GM12878 (cell line): Measurements from ENCODE around the gene SUB1. TPM values are rescaled to one million over a fixed set of nuclear protein-coding genes. Genes with fewer than 3 reads are reported as not detected.
A peak's percentile ranks its signal among the peaks of the same experiment; 100 is the strongest.
"Not testable (repeated sequence)": the region's sequence is repeated elsewhere in the genome, so short reads cannot be mapped to it uniquely, and the experiment has no call there.

Source experiments
- ATAC-seq: fragments of 200-7000 bp; cut with Tn5 transposase; 3 replicates; pipeline ENCODE4 v1.9.1; 2020; ENCODE audit warnings: mild to moderate bottlenecking, moderate library complexity
- BruUV-seq: library from RNA; stranded (reverse); fragments of 400-500 nt; replicated peaks from 2 replicates; lab custom pipeline; 2021; lab: Mats Ljungman, UMichigan
- CTCF ChIA-PET: fragments of 300-600 bp; sonication (Branson Sonifier 250); formaldehyde crosslinking; extraction: SDS; loops from one replicate; lab custom pipeline; 2021; ENCODE audit warnings: inconsistent platforms; lab: Yijun Ruan, JAX
- POLR2A ChIA-PET: fragments of 350-600 bp; formaldehyde crosslinking; extraction: SDS; loops from one replicate; lab custom pipeline; 2021; ENCODE audit warnings: inconsistent platforms; lab: Charles Lee
- RAD21 ChIA-PET: fragments of 300-600 bp; sonication (Branson Sonifier 250); formaldehyde crosslinking; loops from one replicate; lab custom pipeline; 2023; ENCODE audit warnings: antibody characterized with exemption; ENCODE audit not compliant: unreplicated experiment; lab: Charles Lee
- SMC1A ChIA-PET: fragments of 300-600 bp; sonication (Branson Sonifier 250); formaldehyde crosslinking; loops from one replicate; lab custom pipeline; 2023; ENCODE audit not compliant: unreplicated experiment, uncharacterized antibody; lab: Charles Lee
- DNase-seq: peaks from one replicate; pipeline ENCODE4 v3.0.0-alpha.2; 2011; ENCODE audit warnings: low read depth, low spot score
- FAIRE-seq: peaks from 3 replicates; lab custom pipeline; 2011; peaks lifted over from hg19 to GRCh38; lab: Jason Lieb, UNC
- H2AFZ ChIP-seq: 2 replicates; pipeline ENCODE4 v1.6.0; 2011; ENCODE audit warnings: low read depth, low read length, control low read depth; ENCODE audit not compliant: control insufficient read depth
- H3K27ac ChIP-seq: 2 replicates; pipeline ENCODE4 v1.5.1; 2011; ENCODE audit warnings: control low read depth; ENCODE audit not compliant: control insufficient read depth, insufficient read depth
- H3K27me3 ChIP-seq, 2 experiments: replicated peaks in 1 of 2; 2 replicates each; pipeline versions ENCODE4 v1.6.0 to v1.6.1; 2011; ENCODE audit warnings: low read length in 1 of 2; ENCODE audit not compliant: control insufficient read depth in 2 of 2, insufficient read depth in 2 of 2
- H3K36me3 ChIP-seq, 2 experiments: 2 replicates each; pipeline ENCODE4 v1.5.1; 2011; ENCODE audit warnings: low read length in 1 of 2; ENCODE audit not compliant: control insufficient read depth in 2 of 2, insufficient read depth in 2 of 2
- H3K4me1 ChIP-seq: 2 replicates; pipeline ENCODE4 v1.6.1; 2011; ENCODE audit warnings: mild to moderate bottlenecking, low read length, moderate library complexity, mixed read lengths; ENCODE audit not compliant: control insufficient read depth, insufficient read depth
- H3K4me2 ChIP-seq: 2 replicates; pipeline ENCODE4 v1.6.0; 2011; ENCODE audit warnings: control low read depth; ENCODE audit not compliant: control insufficient read depth, insufficient read depth
- H3K4me3 ChIP-seq: fragments of 200-600 bp; sonication (generic); 2 replicates; pipeline ENCODE4 v1.5.1; 2016
- H3K79me2 ChIP-seq: 2 replicates; pipeline ENCODE4 v1.6.0; 2011; ENCODE audit warnings: low read length; ENCODE audit not compliant: control insufficient read depth, insufficient read depth
- H3K9ac ChIP-seq: 2 replicates; pipeline ENCODE4 v1.8.0; 2011; ENCODE audit warnings: low read length, control low read depth, mixed read lengths; ENCODE audit not compliant: control insufficient read depth, insufficient read depth
- H3K9me3 ChIP-seq: replicated peaks from 3 replicates; pipeline ENCODE4 v1.5.1; 2011; ENCODE audit warnings: mild to moderate bottlenecking, low read length; ENCODE audit not compliant: control insufficient read depth, insufficient read depth
- H4K20me1 ChIP-seq: 2 replicates; pipeline ENCODE4 v1.6.0; 2011; ENCODE audit not compliant: control insufficient read depth, insufficient read depth
- MTA3 ChIP-seq: IDR thresholded peaks from 2 replicates; pipeline ENCODE4 v1.6.1; 2012; ENCODE audit warnings: low read length, inconsistent platforms, borderline replicate concordance
- TAF1 ChIP-seq: IDR thresholded peaks from 2 replicates; pipeline ENCODE4 v1.6.1; 2011; ENCODE audit warnings: mild to moderate bottlenecking, low read depth, low read length, borderline replicate concordance
- WGBS: methylation state at CpG from one replicate; pipeline ENCODE4 v1.1.6; 2016; ENCODE audit warnings: low lambda C conversion rate; ENCODE audit not compliant: insufficient replicate concordance, insufficient coverage; ENCODE audit errors: missing lambda C conversion rate; 5-methylcytosine and 5-hydroxymethylcytosine counted together
- in situ Hi-C: fragments of 300-500 bp; cut with MboI; formaldehyde crosslinking; loops from 9 replicates; pipeline ENCODE4 v1.14.3; 2018; ENCODE audit warnings: mixed read lengths
- intact Hi-C: fragments of 100-400 bp; cut with micrococcal nuclease; formaldehyde crosslinking; loops from one replicate; pipeline ENCODE4 v1.14.2; 2022; ENCODE audit not compliant: unreplicated experiment
- polyA plus RNA-seq, 11 experiments: library from polyadenylated mRNA; depleted of rRNA in 4 of 11; unstranded in 6 of 11; stranded (reverse) in 5 of 11; fragments of >200 nt; fragmentation: Nextera tagmentation in 4 of 11; fragmentation: Illumina TruSeq in 1 of 11; extraction: Ambion mirVana in 4 of 11; extraction: Trizol in 1 of 11; gene quantifications; 1 replicate in 1 of 11; 2 replicates in 10 of 11; pipeline versions ENCODE4 v1.2.1 to v1.2.3, GENCODE V29; 2011 to 2016; ENCODE audit warnings: inconsistent platforms in 2 of 11, missing spikeins in 2 of 11, low read depth in 1 of 11
- total RNA-seq, 4 experiments: library from RNA; depleted of rRNA in 3 of 4; stranded (reverse); fragments of >200 nt in 3 of 4; fragmentation: Illumina TruSeq in 1 of 4; extraction: Trizol in 1 of 4; gene quantifications; 2 replicates each; pipeline versions ENCODE4 v1.2.1 to v1.2.3, GENCODE V29; 2013 to 2021
- TF ChIP-seq, protein P1 (sequence below), 3 experiments: IDR thresholded peaks in 2 of 3; conservative IDR thresholded peaks in 1 of 3; 2 replicates each; pipeline ENCODE4 v1.5.1; 2011; ENCODE audit warnings: low read depth in 3 of 3, low read length in 3 of 3, mild to moderate bottlenecking in 3 of 3, control low read depth in 2 of 3, moderate library complexity in 2 of 3, inconsistent platforms in 1 of 3, mixed read lengths in 1 of 3; ENCODE audit not compliant: control insufficient read depth in 2 of 3, insufficient read depth in 1 of 3; ENCODE audit errors: extremely low read depth in 1 of 3

SUB1 gene
- total and polyA plus RNA-seq, 10 of the 15 experiments (the other 5 are each of a cell fraction or from before 2014, with no cell fraction given), result 468 to 2,785 (median 1,145) TPM

DNA sequence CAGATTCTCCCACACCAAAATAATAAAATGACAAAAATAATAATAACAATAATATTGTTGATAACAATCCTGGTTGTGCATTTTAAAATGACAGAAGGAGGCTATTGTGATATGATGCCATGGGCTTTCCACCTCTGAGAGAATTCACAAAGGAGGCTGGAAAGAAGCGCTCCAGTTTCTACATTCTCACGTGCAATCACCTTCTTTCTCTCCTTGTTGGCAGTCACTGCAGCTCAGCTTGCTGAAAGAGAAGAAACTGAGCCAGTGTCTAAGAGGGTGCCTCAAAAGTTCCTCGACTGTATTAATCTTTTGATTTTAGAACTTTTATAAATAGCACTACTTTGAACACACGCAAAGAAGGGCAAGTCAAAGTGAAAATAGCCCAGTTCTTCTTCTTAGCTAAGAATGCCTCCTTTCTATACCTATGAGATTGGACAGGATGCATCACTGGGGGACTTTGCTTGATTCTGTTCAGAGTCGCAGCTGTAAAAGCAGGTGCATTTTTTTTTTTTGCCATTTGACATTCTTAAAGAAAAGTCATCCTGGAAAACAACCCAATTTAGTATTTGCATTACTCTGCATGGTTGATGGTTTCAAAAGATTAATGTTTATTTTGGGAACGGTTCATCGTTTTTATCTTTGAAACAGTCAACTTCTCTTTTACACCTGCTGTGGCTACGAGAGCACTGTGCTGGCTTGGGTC lies 12.4 kb upstream of the SUB1 start (continued):
- TF ChIP-seq, protein P1, sequence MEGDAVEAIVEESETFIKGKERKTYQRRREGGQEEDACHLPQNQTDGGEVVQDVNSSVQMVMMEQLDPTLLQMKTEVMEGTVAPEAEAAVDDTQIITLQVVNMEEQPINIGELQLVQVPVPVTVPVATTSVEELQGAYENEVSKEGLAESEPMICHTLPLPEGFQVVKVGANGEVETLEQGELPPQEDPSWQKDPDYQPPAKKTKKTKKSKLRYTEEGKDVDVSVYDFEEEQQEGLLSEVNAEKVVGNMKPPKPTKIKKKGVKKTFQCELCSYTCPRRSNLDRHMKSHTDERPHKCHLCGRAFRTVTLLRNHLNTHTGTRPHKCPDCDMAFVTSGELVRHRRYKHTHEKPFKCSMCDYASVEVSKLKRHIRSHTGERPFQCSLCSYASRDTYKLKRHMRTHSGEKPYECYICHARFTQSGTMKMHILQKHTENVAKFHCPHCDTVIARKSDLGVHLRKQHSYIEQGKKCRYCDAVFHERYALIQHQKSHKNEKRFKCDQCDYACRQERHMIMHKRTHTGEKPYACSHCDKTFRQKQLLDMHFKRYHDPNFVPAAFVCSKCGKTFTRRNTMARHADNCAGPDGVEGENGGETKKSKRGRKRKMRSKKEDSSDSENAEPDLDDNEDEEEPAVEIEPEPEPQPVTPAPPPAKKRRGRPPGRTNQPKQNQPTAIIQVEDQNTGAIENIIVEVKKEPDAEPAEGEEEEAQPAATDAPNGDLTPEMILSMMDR (IDR thresholded peaks at IDR 0.05 in 2 of 3, conservative IDR thresholded peaks at IDR 0.05 in 1 of 3; ENCODE audit: control insufficient read depth in 2 of 3, extremely low read depth in 1 of 3, insufficient read depth in 1 of 3, low read depth in 3 of 3, low read length in 3 of 3), result no peak; a peak in 1 of 6 replicates
- TF ChIP-seq MTA3, result peak; percentile 97

DNA sequence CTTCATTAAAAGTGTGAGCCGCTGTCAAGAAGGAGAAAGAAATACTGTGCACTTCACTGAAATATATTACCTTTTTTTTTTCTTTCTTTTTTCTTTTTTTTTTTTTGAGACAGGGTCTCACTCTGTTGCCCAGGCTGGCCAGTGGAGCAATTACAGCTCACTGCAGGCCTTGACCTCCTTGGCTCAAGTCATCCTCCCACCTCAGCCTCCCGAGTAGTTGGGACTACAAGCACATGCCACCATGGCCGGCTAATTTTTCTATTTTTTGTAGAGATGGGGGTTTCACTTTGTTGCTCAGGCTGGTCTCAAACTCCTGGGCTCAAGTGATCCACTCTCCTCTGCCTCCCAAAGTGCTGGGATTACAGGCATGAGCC lies 11.9 kb upstream of the SUB1 start:
- H3K9me3 ChIP-seq, H3K36me3 ChIP-seq, H3K79me2 ChIP-seq, DNase-seq, in situ Hi-C loops, H4K20me1 ChIP-seq, H2AFZ ChIP-seq, H3K27me3 ChIP-seq, FAIRE-seq: not testable (repeated sequence)
- Histone ChIP-seq H3K27ac (peak overlapping the region; percentile 79), H3K4me2 (peak overlapping the region; percentile 58), H3K4me1 (peaks cover 64% of the 10 kb centered on the region), H3K9ac (peak overlapping the region; percentile 67), H3K4me3 (peak overlapping the region; percentile 50; the same call in 1 of the 2 replicates)
- 3% methylated on average over 3 of the region's 3 CpGs for WGBS
- SMC1A ChIA-PET, result interaction anchor here (0.8 to 18.4 kb wide), 6 partner anchors 10 to 84 kb away, joined by 3 to 505 read pairs (median 64); partner anchors contain the start of gene SUB1
- RAD21 ChIA-PET, result interaction anchor here (1.1 to 8.8 kb wide), 8 partner anchors 10 to 84 kb away, joined by 5 to 94 read pairs (median 16); partner anchors contain the start of gene SUB1
- CTCF ChIA-PET, result interaction anchor here (0.6 to 6.4 kb wide), 11 partner anchors 10 to 871 kb away, joined by 3 to 38 read pairs (median 7); partner anchors contain the start of gene SUB1
- TF ChIP-seq TAF1, result peak; percentile 35; the same call in 1 of the 2 replicates
- POLR2A ChIA-PET, result interaction anchor here (0.5 to 5.8 kb wide), 11 partner anchors 10 to 409 kb away, joined by 3 to 68 read pairs (median 4); partner anchors contain the start of gene SUB1
- intact Hi-C loops, result loop anchor here (1.0 to 2.0 kb wide), 4 partner anchors 10 to 41 kb away; no protein-coding TSS in a partner anchor
- TSS peak; percentile 76 for BruUV-seq
- ATAC-seq, result peak; percentile 4
